ENCODE results near the gene C16orf96. TPM values are rescaled to one million over a fixed set of nuclear protein-coding genes. Genes with fewer than 3 reads are reported as not detected.

The C16orf96 gene
- total and polyA plus RNA-seq, 4 donors = 0.06 to 0.25 (median 0.08) TPM

- Histone ChIP-seq H3K36me3 (ENCODE audit: control insufficient read depth in 4 of 4, insufficient read depth in 3 of 4, low read depth in 1 of 4, low read length in 3 of 4) (no peaks in the 10 kb centered on the region), H3K4me3 (ENCODE audit: low read depth in 1 of 3, low read length in 3 of 3) (peak overlapping the region; percentile 23 to 61 (median 55)), H3K9ac (ENCODE audit: low read depth in 1 of 2, low read length in 2 of 2) (peak overlapping the region; percentile 5 to 62), H3K9me3 (ENCODE audit: control insufficient read depth in 4 of 4, low read length in 3 of 4) (no peaks in the 10 kb centered on the region), H3K4me1 (ENCODE audit: control insufficient read depth in 4 of 4, insufficient read depth in 4 of 4, low read length in 3 of 4) (peaks cover 15 to 66% (median 42%) of the 10 kb centered on the region in 4 donors), H3K27ac (ENCODE audit: low read depth in 1 of 2, low read length in 2 of 2) (peak overlapping the region; percentile 93 to 99), H3K27me3 (ENCODE audit: control insufficient read depth in 4 of 4, insufficient read depth in 4 of 4, low read length in 3 of 4) (no peaks in the 10 kb centered on the region)
- DNase-seq (ENCODE audit: low spot score) = no peak
- TF ChIP-seq SP1 (IDR thresholded peaks at IDR 0.05) = no peak
- TF ChIP-seq NR2F2 (IDR thresholded peaks at IDR 0.05) = no peak
- no peak for TF ChIP-seq RXRA (IDR thresholded peaks at IDR 0.05)
- TF ChIP-seq CTCF (IDR thresholded peaks at IDR 0.05; ENCODE audit: low read depth, low read length, missing input control) = no peak
- no peak for TF ChIP-seq ZBTB33 (IDR thresholded peaks at IDR 0.05)
- TF ChIP-seq GABPA (IDR thresholded peaks at IDR 0.05 in 1 of 2, conservative IDR thresholded peaks at IDR 0.05 in 1 of 2) = no peak
- no peak for TF ChIP-seq FOXA2 (IDR thresholded peaks at IDR 0.05)
- TF ChIP-seq JUND (IDR thresholded peaks at IDR 0.05) = no peak
- TF ChIP-seq HNF4G (IDR thresholded peaks at IDR 0.05) = no peak
- TF ChIP-seq HNF4A (conservative IDR thresholded peaks at IDR 0.05) = no peak
- 80% methylated on average over 39 of the region's 39 CpGs for WGBS
Measured at GRCh38 chr16:4615384-4616046, 59.4 kb downstream of the C16orf96 start.

- no peaks in the 10 kb centered on the region for H3K27me3 ChIP-seq (ENCODE audit: control insufficient read depth in 4 of 4, insufficient read depth in 4 of 4, low read length in 3 of 4)
- peak overlapping the region; percentile 46 to 74 (median 57) for H3K4me3 ChIP-seq (ENCODE audit: low read depth in 1 of 3, low read length in 3 of 3)
- H3K4me1 ChIP-seq (ENCODE audit: control insufficient read depth in 4 of 4, insufficient read depth in 4 of 4, low read length in 3 of 4) = peaks cover 15 to 65% (median 41%) of the 10 kb centered on the region in 4 donors
- H3K9ac ChIP-seq (ENCODE audit: low read depth in 1 of 2, low read length in 2 of 2) = peak overlapping the region; percentile 95 to 99
- no peaks in the 10 kb centered on the region for H3K9me3 ChIP-seq (ENCODE audit: control insufficient read depth in 4 of 4, low read length in 3 of 4)
- H3K36me3 ChIP-seq (ENCODE audit: control insufficient read depth in 4 of 4, insufficient read depth in 3 of 4, low read depth in 1 of 4, low read length in 3 of 4) = no peaks in the 10 kb centered on the region
- peak; percentile 100 for DNase-seq (ENCODE audit: low spot score)
- WGBS = under 1% methylated on average over 57 of the region's 57 CpGs
- peak overlapping the region; percentile 99 to 100 for H3K27ac ChIP-seq (ENCODE audit: low read depth in 1 of 2, low read length in 2 of 2)
- TF ChIP-seq SP1 (IDR thresholded peaks at IDR 0.05) (peak; percentile 74), CTCF (IDR thresholded peaks at IDR 0.05; ENCODE audit: low read depth, low read length, missing input control) (no peak), TAF1 (conservative IDR thresholded peaks at IDR 0.05) (peak; percentile 65), NR2F2 (IDR thresholded peaks at IDR 0.05) (peak; percentile 24), YY1 (IDR thresholded peaks at IDR 0.05) (peak; percentile 63), REST (IDR thresholded peaks at IDR 0.05) (peak; percentile 94), HNF4G (IDR thresholded peaks at IDR 0.05) (no peak), RAD21 (IDR thresholded peaks at IDR 0.05) (peak; percentile 15 to 45), EGR1 (IDR thresholded peaks at IDR 0.05; ENCODE audit: low read depth in 2 of 2) (peak in 1 of 2 donors; percentile 79), ATF3 (IDR thresholded peaks at IDR 0.05) (no peak), MAX (IDR thresholded peaks at IDR 0.05) (peak; percentile 80), FOXA2 (IDR thresholded peaks at IDR 0.05) (peak; percentile 60), FOXA1 (IDR thresholded peaks at IDR 0.05) (peak; percentile 76), JUND (IDR thresholded peaks at IDR 0.05) (peak; percentile 22 to 51)
Measured at GRCh38 chr16:4616047-4616811, 60.1 kb downstream of the C16orf96 start.

Measured in liver (tissue), 9 donors.